Neural cell (in vitro differentiated cells): ENCODE results near the gene TRAPPC1.

ENCODE experiments used
- EP300 ChIP-seq: fragments of 450-650 bp; conservative IDR thresholded peaks from 2 replicates; pipeline ENCODE4 v1.6.1; 2014; ENCODE audit warnings: antibody characterized with exemption, mild to moderate bottlenecking, moderate library complexity; ENCODE audit not compliant: poor library complexity, severe bottlenecking
- EZH2 ChIP-seq: fragments of 200-600, 300-800 bp; shearing (Covaris generic), sonication (generic); IDR thresholded peaks from 2 replicates; pipeline ENCODE4 v1.6.1; 2014; ENCODE audit warnings: antibody characterized with exemption, low read length, borderline replicate concordance, mild to moderate bottlenecking; ENCODE audit not compliant: insufficient read depth, poor library complexity, severe bottlenecking
- MXI1 ChIP-seq: fragments of 450-650 bp; conservative IDR thresholded peaks from 2 replicates; pipeline ENCODE4 v1.6.1; 2014; ENCODE audit warnings: antibody characterized with exemption, mild to moderate bottlenecking; ENCODE audit not compliant: poor library complexity, severe bottlenecking
- POLR2AphosphoS5 ChIP-seq: IDR thresholded peaks from 2 replicates; pipeline ENCODE4 v1.6.1; 2012
- RAD21 ChIP-seq: fragments of 450-650 bp; conservative IDR thresholded peaks from 2 replicates; pipeline ENCODE4 v1.6.1; 2014; ENCODE audit warnings: antibody characterized with exemption, mild to moderate bottlenecking, moderate library complexity
- SMC3 ChIP-seq: fragments of 450-650 bp; conservative IDR thresholded peaks from 2 replicates; pipeline ENCODE4 v1.6.1; 2014; ENCODE audit warnings: antibody characterized with exemption, mild to moderate bottlenecking, moderate library complexity; ENCODE audit not compliant: poor library complexity
- TAF1 ChIP-seq: IDR thresholded peaks from 2 replicates; pipeline ENCODE4 v1.6.1; 2012; ENCODE audit warnings: low read depth
- TF ChIP-seq, protein P1 (sequence below): fragments of 450-650 bp; IDR thresholded peaks from 2 replicates; pipeline ENCODE4 v1.5.1; 2014; ENCODE audit warnings: antibody characterized with exemption, mild to moderate bottlenecking, moderate library complexity; ENCODE audit not compliant: poor library complexity, severe bottlenecking
- TF ChIP-seq, protein P2 (sequence below): IDR thresholded peaks from 2 replicates; pipeline ENCODE4 v1.6.1; 2012; ENCODE audit warnings: borderline replicate concordance

DNA sequence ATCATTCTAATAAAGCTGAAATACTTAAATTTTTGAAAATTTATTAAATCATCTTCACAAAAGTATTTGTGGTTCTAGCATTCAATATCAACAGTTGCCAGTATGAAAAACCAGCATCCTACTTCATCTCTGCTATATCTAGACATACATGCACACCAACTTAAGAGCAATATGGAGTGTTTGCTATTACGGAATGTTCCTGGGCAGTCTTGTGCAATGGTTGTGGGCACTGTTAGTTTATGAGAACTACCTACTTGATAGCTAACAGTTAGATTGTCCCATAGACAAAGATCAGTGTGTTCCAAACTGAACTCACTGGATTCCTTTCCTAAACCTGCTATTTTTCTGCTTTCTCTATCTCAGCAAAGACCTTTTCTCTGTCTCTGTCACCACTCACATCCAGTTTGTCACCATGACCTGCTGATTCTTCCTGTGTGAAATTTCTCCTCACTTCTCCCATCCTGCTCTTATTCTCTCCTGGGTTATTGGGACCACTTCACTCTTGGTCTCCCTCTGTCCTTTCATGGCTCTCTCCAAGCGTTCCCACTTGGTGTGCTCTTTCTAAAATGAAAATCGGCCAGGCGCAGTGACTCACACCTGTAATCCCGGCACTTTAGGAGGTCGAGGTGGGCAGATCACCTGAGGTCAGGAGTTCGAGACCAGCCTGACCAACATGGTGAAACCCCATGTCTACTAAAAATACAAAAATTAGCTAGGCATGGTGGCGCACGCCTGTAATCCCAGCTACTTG, 27.9 kb upstream of the TRAPPC1 start:
- TF ChIP-seq, protein P1, sequence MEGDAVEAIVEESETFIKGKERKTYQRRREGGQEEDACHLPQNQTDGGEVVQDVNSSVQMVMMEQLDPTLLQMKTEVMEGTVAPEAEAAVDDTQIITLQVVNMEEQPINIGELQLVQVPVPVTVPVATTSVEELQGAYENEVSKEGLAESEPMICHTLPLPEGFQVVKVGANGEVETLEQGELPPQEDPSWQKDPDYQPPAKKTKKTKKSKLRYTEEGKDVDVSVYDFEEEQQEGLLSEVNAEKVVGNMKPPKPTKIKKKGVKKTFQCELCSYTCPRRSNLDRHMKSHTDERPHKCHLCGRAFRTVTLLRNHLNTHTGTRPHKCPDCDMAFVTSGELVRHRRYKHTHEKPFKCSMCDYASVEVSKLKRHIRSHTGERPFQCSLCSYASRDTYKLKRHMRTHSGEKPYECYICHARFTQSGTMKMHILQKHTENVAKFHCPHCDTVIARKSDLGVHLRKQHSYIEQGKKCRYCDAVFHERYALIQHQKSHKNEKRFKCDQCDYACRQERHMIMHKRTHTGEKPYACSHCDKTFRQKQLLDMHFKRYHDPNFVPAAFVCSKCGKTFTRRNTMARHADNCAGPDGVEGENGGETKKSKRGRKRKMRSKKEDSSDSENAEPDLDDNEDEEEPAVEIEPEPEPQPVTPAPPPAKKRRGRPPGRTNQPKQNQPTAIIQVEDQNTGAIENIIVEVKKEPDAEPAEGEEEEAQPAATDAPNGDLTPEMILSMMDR: no peak
- TF ChIP-seq POLR2AphosphoS5 (no peak), SMC3 (no peak), RAD21 (no peak), EZH2 (no peak), EP300 (no peak), MXI1 (no peak), TAF1 (no peak)
- TF ChIP-seq, protein P2, sequence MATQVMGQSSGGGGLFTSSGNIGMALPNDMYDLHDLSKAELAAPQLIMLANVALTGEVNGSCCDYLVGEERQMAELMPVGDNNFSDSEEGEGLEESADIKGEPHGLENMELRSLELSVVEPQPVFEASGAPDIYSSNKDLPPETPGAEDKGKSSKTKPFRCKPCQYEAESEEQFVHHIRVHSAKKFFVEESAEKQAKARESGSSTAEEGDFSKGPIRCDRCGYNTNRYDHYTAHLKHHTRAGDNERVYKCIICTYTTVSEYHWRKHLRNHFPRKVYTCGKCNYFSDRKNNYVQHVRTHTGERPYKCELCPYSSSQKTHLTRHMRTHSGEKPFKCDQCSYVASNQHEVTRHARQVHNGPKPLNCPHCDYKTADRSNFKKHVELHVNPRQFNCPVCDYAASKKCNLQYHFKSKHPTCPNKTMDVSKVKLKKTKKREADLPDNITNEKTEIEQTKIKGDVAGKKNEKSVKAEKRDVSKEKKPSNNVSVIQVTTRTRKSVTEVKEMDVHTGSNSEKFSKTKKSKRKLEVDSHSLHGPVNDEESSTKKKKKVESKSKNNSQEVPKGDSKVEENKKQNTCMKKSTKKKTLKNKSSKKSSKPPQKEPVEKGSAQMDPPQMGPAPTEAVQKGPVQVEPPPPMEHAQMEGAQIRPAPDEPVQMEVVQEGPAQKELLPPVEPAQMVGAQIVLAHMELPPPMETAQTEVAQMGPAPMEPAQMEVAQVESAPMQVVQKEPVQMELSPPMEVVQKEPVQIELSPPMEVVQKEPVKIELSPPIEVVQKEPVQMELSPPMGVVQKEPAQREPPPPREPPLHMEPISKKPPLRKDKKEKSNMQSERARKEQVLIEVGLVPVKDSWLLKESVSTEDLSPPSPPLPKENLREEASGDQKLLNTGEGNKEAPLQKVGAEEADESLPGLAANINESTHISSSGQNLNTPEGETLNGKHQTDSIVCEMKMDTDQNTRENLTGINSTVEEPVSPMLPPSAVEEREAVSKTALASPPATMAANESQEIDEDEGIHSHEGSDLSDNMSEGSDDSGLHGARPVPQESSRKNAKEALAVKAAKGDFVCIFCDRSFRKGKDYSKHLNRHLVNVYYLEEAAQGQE: no peak
